Fibroblast of lung (primary cell): Measurements from ENCODE around the gene ETNK2.

ENCODE experiments used
- CTCF ChIP-seq, 2 donors: IDR thresholded peaks in 1 of 2; conservative IDR thresholded peaks in 1 of 2; 1 replicate in 1 of 2; 2 replicates in 1 of 2; pipeline ENCODE4 v1.5.1; 2011 to 2012; ENCODE audit warnings: low read length in 2 of 2, control low read depth in 1 of 2, inconsistent platforms in 1 of 2, low read depth in 1 of 2, mild to moderate bottlenecking in 1 of 2
- EZH2 ChIP-seq: IDR thresholded peaks from 2 replicates; pipeline ENCODE4 v1.5.1; 2012; ENCODE audit warnings: low read length, control low read depth, mild to moderate bottlenecking; ENCODE audit errors: missing control alignments

- TF ChIP-seq CTCF (conservative IDR thresholded peaks at IDR 0.05 in 1 of 2, IDR thresholded peaks at IDR 0.05 in 1 of 2; ENCODE audit: low read depth in 1 of 2, low read length in 2 of 2) (no peak), EZH2 (no peak)
These were observed 36.7 kb downstream of the ETNK2 start for GRCh38 chr1:204115116-204115515.
